HG03439 (cell line): ENCODE results near the gene RBBP7.

Experiments
- ATAC-seq: cut with Tn5 transposase; IDR thresholded peaks from one replicate; pipeline ENCODE4 v1.9.1; 2021; ENCODE audit warnings: mild to moderate bottlenecking, moderate library complexity; ENCODE audit not compliant: unreplicated experiment

Gene RBBP7

GRCh38 chrX:16870095-16870861, at the start of gene RBBP7:
Gene RBBP7 (minus strand): TSS chrX:16870362. CDS start chrX:16870053, 309 bp downstream.
- peak; percentile 83 for ATAC-seq

GRCh38 chrX:16918979-16919378, 48.8 kb upstream of the RBBP7 start:
- ATAC-seq = no peak

GRCh38 chrX:16917120-16917519, 47.0 kb upstream of the RBBP7 start:
- ATAC-seq = no peak

GRCh38 chrX:16916561-16916960, 46.4 kb upstream of the RBBP7 start:
- ATAC-seq = no peak

GRCh38 chrX:16914058-16914457, 43.9 kb upstream of the RBBP7 start:
- ATAC-seq = no peak

GRCh38 chrX:16910376-16910775, 40.2 kb upstream of the RBBP7 start:
- ATAC-seq = no peak

- ATAC-seq = no peak
Measured at GRCh38 chrX:16903274-16904022, 33.3 kb upstream of the RBBP7 start.

- no peak for ATAC-seq
Measured at GRCh38 chrX:16897445-16897844, 27.3 kb upstream of the RBBP7 start.

GRCh38 chrX:16892504-16893362, 22.6 kb upstream of the RBBP7 start:
- ATAC-seq = no peak

- no peak for ATAC-seq
Measured at GRCh38 chrX:16885628-16886027, 15.5 kb upstream of the RBBP7 start.

- no peak for ATAC-seq
Measured at GRCh38 chrX:16883487-16883804, 13.3 kb upstream of the RBBP7 start.

GRCh38 chrX:16882702-16883486, 12.7 kb upstream of the RBBP7 start:
- ATAC-seq = peak; percentile 79

- ATAC-seq = no peak
Measured at GRCh38 chrX:16882169-16882568, 12.0 kb upstream of the RBBP7 start.

GRCh38 chrX:16876696-16877095, 6.5 kb upstream of the RBBP7 start:
- ATAC-seq = no peak

GRCh38 chrX:16874458-16875095, 4.4 kb upstream of the RBBP7 start:
- no peak for ATAC-seq

- ATAC-seq = no peak
Measured at GRCh38 chrX:16873106-16873505, 2.9 kb upstream of the RBBP7 start.

- ATAC-seq = no peak
Measured at GRCh38 chrX:16870862-16871815, 977 bp upstream of the RBBP7 start.

- peak; percentile 55 for ATAC-seq
Measured at GRCh38 chrX:16869393-16870094, 618 bp downstream of the RBBP7 start.
